Adrenal gland (tissue), 12 donors: Measurements from ENCODE around the gene ATP7A. TPM values are rescaled to one million over a fixed set of nuclear protein-coding genes. Genes with fewer than 3 reads are reported as not detected.

Experiments used
- DNase-seq, 7 donors: peaks; one replicate each; pipeline ENCODE4 v3.0.0-alpha.2; 2019 to 2020
- H3K27ac ChIP-seq, 5 donors: fragments of 200-600 bp; sonication (generic) in 4 of 5; 1 replicate in 3 of 5; 2 replicates in 2 of 5; pipeline versions ENCODE4 v1.5.1 to v1.8.0; 2016 to 2020; ENCODE audit warnings: mild to moderate bottlenecking in 1 of 5
- H3K27me3 ChIP-seq: fragments of 200-600 bp; 2 replicates; pipeline ENCODE4 v1.8.0; 2021
- H3K36me3 ChIP-seq, 2 donors: fragments of 200-600 bp; replicated peaks in 1 of 2; 1 replicate in 1 of 2; 2 replicates in 1 of 2; pipeline versions ENCODE4 v1.5.1 to v1.8.0; 2018 to 2022
- H3K4me1 ChIP-seq, 2 donors: fragments of 200-600 bp; replicated peaks in 1 of 2; 1 replicate in 1 of 2; 2 replicates in 1 of 2; pipeline versions ENCODE4 v1.5.1 to v1.8.0; 2018 to 2021
- H3K4me3 ChIP-seq, 4 donors: fragments of 200-600 bp; sonication (generic) in 3 of 4; one replicate each; pipeline ENCODE4 v1.5.1; 2016 to 2018
- H3K9me3 ChIP-seq, 3 donors: fragments of 200-600 bp; sonication (generic) in 1 of 3; replicated peaks in 1 of 3; 1 replicate in 2 of 3; 2 replicates in 1 of 3; pipeline versions ENCODE4 v1.5.1 to v1.8.0; 2016 to 2021
- CTCF ChIP-seq, 6 experiments: fragments of 450-650 bp in 4 of 6; fragments of 200-600 bp in 2 of 6; sonication (generic) in 1 of 6; IDR thresholded peaks; 1 replicate in 5 of 6; 2 replicates in 1 of 6; pipeline versions ENCODE4 v1.5.1 to v1.8.0; 2016 to 2021; ENCODE audit warnings: antibody characterized with exemption in 6 of 6, mild to moderate bottlenecking in 2 of 6, moderate library complexity in 1 of 6
- POLR2A ChIP-seq, 2 donors: fragments of 450-650 bp; IDR thresholded peaks; one replicate each; pipeline ENCODE4 v1.6.1; 2017; ENCODE audit warnings: antibody characterized with exemption in 2 of 2, mild to moderate bottlenecking in 2 of 2, moderate library complexity in 1 of 2
- WGBS, 4 donors: extraction: QIAGEN DNeasy Blood & Tissue Kit in 2 of 4; methylation state at CpG; one replicate each; pipeline versions ENCODE4 v1.1.5 to v1.1.7; 2013 to 2017; 5-methylcytosine and 5-hydroxymethylcytosine counted together
- intact Hi-C, 2 donors: fragments of 100-400 bp; cut with DNase I; formaldehyde crosslinking; loops; one replicate each; pipeline versions ENCODE4 v1.14.1 to v1.15.0; 2022 to 2023
- polyA plus RNA-seq, 3 donors: library from polyadenylated mRNA; stranded (reverse); fragments of 200-250 nt in 2 of 3; fragments of 350-450 nt in 1 of 3; fragmentation: Illumina TruSeq in 1 of 3; extraction: RNeasy Lipid Tissue Mini Kit (QIAGEN cat#74804) in 1 of 3; gene quantifications; one replicate each; pipeline ENCODE4 v1.2.3, GENCODE V29; 2013 to 2014
- total RNA-seq, 9 donors: library from RNA; depleted of rRNA in 4 of 9; stranded (reverse); fragments of >200 nt in 4 of 9; fragments of 120-200 nt in 1 of 9; fragmentation: NEBNext Ultra II Directional in 1 of 9; extraction: Animal tissue kit (Norgen Biotek cat#: 25700) in 1 of 9; gene quantifications; one replicate each; pipeline versions ENCODE4 v1.1.0 to v1.2.4, GENCODE V29; 2013 to 2023
- donor health status: healthy with polysubstance abuse.
- donor health status: Bipolar disorder and iron deficiency.
- donor health status: DM: yes; HTN: yes; CAD: no.
- donor health status: DM: no; HTN: no; CAD: no.
- donor health status: DM: no; HTN: no; CAD: no.
- donor health status: DM: yes; HTN: yes; CAD: no.

The ATP7A gene
- total and polyA plus RNA-seq, 12 donors = 2.6 to 20.9 (median 12.1) TPM

DNA sequence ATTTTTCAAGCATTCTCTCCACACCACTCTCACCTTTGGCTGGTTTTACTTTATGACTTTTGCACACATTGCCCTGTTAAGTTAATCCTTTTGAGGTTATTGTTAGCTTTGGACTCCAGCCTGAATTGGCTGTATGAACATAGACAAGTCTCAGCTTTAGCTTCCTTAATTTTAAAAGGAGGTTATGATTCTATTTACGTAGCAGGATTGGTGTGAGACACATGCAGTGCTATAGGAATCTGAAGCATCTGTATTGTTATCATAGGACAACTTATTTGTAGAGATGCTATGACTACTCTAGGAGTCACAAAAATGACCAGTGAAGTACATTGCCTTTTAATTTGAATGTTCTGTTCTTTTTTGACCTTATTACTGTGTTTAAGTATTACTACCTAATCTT lies 43.2 kb downstream of the ATP7A start:
- intact Hi-C loops = no loop called here
- WGBS, 4 donors = 51 to 85% (median 73%) methylated on average over 1 of the region's 1 CpG
- no peak for DNase-seq

GRCh38 chrX:77960567-77960966 lies 50.1 kb downstream of the ATP7A start:
- Histone ChIP-seq H3K4me3 (no peak overlapping the region), H3K27me3 (no peaks in the 10 kb centered on the region), H3K36me3 (no peaks in the 10 kb centered on the region), H3K27ac (no peak overlapping the region), H3K4me1 (no peaks in the 10 kb centered on the region), H3K9me3 (no peaks in the 10 kb centered on the region)
- TF ChIP-seq POLR2A (IDR thresholded peaks at IDR 0.05) (no peak), CTCF (IDR thresholded peaks at IDR 0.05) (no peak)
- DNase-seq = no peak
- intact Hi-C loops = no loop called here
- WGBS, 4 donors = 44 to 77% (median 57%) methylated on average over 1 of the region's 1 CpG

More for the DNA sequence above, 43.2 kb downstream of the ATP7A start:
- TF ChIP-seq CTCF (IDR thresholded peaks at IDR 0.05) (no peak), POLR2A (IDR thresholded peaks at IDR 0.05) (no peak)
- Histone ChIP-seq H3K36me3 (no peaks in the 10 kb centered on the region), H3K27me3 (peaks cover 6% of the 10 kb centered on the region), H3K9me3 (no peaks in the 10 kb centered on the region), H3K27ac (no peak overlapping the region), H3K4me3 (no peak overlapping the region), H3K4me1 (no peaks in the 10 kb centered on the region)

DNA sequence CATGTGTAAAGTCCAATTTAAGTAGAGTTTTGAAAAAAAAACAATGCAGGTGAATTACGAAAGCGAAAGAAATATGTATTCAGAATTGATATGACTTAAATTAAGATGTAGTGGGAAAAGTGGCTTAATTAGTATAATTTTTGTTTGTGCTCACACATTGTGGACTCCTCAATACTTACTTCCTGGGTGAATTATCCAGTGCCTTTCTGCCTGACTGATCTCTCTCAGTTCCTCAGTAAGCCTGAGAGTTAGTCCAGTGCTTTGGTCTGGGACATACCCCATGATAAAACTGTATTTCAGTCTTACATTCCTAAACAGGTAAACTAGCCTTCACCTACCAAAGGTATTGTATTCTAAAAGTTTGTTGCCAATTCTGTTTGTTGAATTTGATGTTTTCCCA lies 50.6 kb downstream of the ATP7A start:
- intact Hi-C loops = no loop called here
- Histone ChIP-seq H3K9me3 (no peaks in the 10 kb centered on the region), H3K27ac (no peak overlapping the region), H3K36me3 (no peaks in the 10 kb centered on the region), H3K4me3 (no peak overlapping the region), H3K27me3 (no peaks in the 10 kb centered on the region), H3K4me1 (no peaks in the 10 kb centered on the region)
- WGBS, 4 donors = 89 to 97% (median 92%) methylated on average over 2 of the region's 2 CpGs
- no peak for DNase-seq
- TF ChIP-seq CTCF (IDR thresholded peaks at IDR 0.05) (no peak), POLR2A (IDR thresholded peaks at IDR 0.05) (no peak)

- no peak for TF ChIP-seq POLR2A (IDR thresholded peaks at IDR 0.05)
- TF ChIP-seq CTCF (IDR thresholded peaks at IDR 0.05) = no peak
Observed at GRCh38 chrX:77962068-77962902, 51.8 kb downstream of the ATP7A start.

More at GRCh38 chrX:77962068-77962902, 51.8 kb downstream of the ATP7A start:
- no peak for DNase-seq
- no peaks in the 10 kb centered on the region for H3K4me1 ChIP-seq
- H3K27ac ChIP-seq = no peak overlapping the region
- WGBS, 4 donors = 75 to 86% (median 82%) methylated on average over 13 of the region's 13 CpGs
- H3K9me3 ChIP-seq = no peaks in the 10 kb centered on the region
- H3K36me3 ChIP-seq = no peaks in the 10 kb centered on the region
- intact Hi-C loops = no loop called here
- H3K27me3 ChIP-seq = no peaks in the 10 kb centered on the region
- no peak overlapping the region for H3K4me3 ChIP-seq
